ENCODE measurements around the gene SAP30BP.

DNA sequence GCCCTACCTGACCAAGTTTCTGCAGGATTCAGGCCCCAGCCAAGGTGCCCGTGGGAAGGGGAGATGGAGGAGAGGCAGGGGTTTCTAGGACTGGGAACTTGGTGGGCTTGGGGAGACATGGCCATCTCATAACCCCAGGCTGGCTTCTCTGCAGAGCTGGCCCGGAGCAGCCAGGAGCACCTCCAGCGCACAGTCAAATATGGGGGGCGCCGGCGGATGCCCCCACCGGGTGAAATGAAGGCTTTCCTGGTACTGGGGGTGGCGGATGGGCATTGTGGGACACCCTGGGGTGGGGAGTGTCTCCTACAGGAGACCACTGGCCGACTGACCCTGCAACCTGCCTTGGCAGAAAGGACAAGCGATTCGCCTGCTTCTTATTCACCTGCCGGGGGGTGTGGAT, 43.1 kb upstream of the SAP30BP start:
- TF ChIP-seq EZH2 (IDR thresholded peaks at IDR 0.05; ENCODE audit: low read depth, unreplicated experiment), result no peak
- TF ChIP-seq, protein P1, sequence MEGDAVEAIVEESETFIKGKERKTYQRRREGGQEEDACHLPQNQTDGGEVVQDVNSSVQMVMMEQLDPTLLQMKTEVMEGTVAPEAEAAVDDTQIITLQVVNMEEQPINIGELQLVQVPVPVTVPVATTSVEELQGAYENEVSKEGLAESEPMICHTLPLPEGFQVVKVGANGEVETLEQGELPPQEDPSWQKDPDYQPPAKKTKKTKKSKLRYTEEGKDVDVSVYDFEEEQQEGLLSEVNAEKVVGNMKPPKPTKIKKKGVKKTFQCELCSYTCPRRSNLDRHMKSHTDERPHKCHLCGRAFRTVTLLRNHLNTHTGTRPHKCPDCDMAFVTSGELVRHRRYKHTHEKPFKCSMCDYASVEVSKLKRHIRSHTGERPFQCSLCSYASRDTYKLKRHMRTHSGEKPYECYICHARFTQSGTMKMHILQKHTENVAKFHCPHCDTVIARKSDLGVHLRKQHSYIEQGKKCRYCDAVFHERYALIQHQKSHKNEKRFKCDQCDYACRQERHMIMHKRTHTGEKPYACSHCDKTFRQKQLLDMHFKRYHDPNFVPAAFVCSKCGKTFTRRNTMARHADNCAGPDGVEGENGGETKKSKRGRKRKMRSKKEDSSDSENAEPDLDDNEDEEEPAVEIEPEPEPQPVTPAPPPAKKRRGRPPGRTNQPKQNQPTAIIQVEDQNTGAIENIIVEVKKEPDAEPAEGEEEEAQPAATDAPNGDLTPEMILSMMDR (conservative IDR thresholded peaks at IDR 0.05; ENCODE audit: low read depth in 2 of 2), result no peak
- no peak for TF ChIP-seq POLR2AphosphoS5 (IDR thresholded peaks at IDR 0.05; ENCODE audit: low read depth)
- TF ChIP-seq, protein P2, sequence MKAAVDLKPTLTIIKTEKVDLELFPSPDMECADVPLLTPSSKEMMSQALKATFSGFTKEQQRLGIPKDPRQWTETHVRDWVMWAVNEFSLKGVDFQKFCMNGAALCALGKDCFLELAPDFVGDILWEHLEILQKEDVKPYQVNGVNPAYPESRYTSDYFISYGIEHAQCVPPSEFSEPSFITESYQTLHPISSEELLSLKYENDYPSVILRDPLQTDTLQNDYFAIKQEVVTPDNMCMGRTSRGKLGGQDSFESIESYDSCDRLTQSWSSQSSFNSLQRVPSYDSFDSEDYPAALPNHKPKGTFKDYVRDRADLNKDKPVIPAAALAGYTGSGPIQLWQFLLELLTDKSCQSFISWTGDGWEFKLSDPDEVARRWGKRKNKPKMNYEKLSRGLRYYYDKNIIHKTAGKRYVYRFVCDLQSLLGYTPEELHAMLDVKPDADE (IDR thresholded peaks at IDR 0.05), result no peak
- TF ChIP-seq, protein P3, sequence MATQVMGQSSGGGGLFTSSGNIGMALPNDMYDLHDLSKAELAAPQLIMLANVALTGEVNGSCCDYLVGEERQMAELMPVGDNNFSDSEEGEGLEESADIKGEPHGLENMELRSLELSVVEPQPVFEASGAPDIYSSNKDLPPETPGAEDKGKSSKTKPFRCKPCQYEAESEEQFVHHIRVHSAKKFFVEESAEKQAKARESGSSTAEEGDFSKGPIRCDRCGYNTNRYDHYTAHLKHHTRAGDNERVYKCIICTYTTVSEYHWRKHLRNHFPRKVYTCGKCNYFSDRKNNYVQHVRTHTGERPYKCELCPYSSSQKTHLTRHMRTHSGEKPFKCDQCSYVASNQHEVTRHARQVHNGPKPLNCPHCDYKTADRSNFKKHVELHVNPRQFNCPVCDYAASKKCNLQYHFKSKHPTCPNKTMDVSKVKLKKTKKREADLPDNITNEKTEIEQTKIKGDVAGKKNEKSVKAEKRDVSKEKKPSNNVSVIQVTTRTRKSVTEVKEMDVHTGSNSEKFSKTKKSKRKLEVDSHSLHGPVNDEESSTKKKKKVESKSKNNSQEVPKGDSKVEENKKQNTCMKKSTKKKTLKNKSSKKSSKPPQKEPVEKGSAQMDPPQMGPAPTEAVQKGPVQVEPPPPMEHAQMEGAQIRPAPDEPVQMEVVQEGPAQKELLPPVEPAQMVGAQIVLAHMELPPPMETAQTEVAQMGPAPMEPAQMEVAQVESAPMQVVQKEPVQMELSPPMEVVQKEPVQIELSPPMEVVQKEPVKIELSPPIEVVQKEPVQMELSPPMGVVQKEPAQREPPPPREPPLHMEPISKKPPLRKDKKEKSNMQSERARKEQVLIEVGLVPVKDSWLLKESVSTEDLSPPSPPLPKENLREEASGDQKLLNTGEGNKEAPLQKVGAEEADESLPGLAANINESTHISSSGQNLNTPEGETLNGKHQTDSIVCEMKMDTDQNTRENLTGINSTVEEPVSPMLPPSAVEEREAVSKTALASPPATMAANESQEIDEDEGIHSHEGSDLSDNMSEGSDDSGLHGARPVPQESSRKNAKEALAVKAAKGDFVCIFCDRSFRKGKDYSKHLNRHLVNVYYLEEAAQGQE (IDR thresholded peaks at IDR 0.05; ENCODE audit: unreplicated experiment), result no peak

Data from GM23338 (cell line).